ENCODE data around the gene KAT8.

Gene KAT8

GRCh38 chr16:31145398-31145990, 28.0 kb downstream of the KAT8 start:
- CTCF ChIA-PET: no interaction called here
- TF ChIP-seq FOXA1 (IDR thresholded peaks at IDR 0.05): no peak
- POLR2A ChIA-PET: interaction anchor here (3.5 kb wide), 1 partner anchor 28 kb away, joined by 15 read pairs; the partner anchor contains the start of gene KAT8
- no peak for DNase-seq (ENCODE audit: extremely low spot score)

- DNase-seq (ENCODE audit: extremely low spot score): no peak
- ChIA-PET CTCF (no interaction called here), POLR2A (no interaction called here)
- no peak for TF ChIP-seq L3MBTL2 (conservative IDR thresholded peaks at IDR 0.05)
- TF ChIP-seq FOXA1 (IDR thresholded peaks at IDR 0.05): no peak
- TF ChIP-seq SP1 (IDR thresholded peaks at IDR 0.05): no peak
- TF ChIP-seq BHLHE40 (IDR thresholded peaks at IDR 0.05; ENCODE audit: borderline replicate concordance): no peak
- no peak for TF ChIP-seq LEF1 (IDR thresholded peaks at IDR 0.05; ENCODE audit: borderline replicate concordance)
- TF ChIP-seq ELF4 (IDR thresholded peaks at IDR 0.05): no peak
- no peak for TF ChIP-seq FOXM1 (IDR thresholded peaks at IDR 0.05; ENCODE audit: borderline replicate concordance)
- TF ChIP-seq NFRKB (IDR thresholded peaks at IDR 0.05): no peak
- TF ChIP-seq ZNF384 (IDR thresholded peaks at IDR 0.05): no peak
- no peak for TF ChIP-seq FOXK2 (IDR thresholded peaks at IDR 0.05)
- TF ChIP-seq CTBP1 (IDR thresholded peaks at IDR 0.05; ENCODE audit: borderline replicate concordance): no peak
- TF ChIP-seq ARNT (IDR thresholded peaks at IDR 0.05): no peak
- no peak for TF ChIP-seq HDGF (IDR thresholded peaks at IDR 0.05; ENCODE audit: borderline replicate concordance)
Measured at GRCh38 chr16:31147574-31147973, 30.1 kb downstream of the KAT8 start.

GRCh38 chr16:31148281-31148728, 30.8 kb downstream of the KAT8 start:
- ChIA-PET POLR2A (no interaction called here), CTCF (no interaction called here)
- no peak for TF ChIP-seq ARNT (IDR thresholded peaks at IDR 0.05)
- TF ChIP-seq CTBP1 (IDR thresholded peaks at IDR 0.05; ENCODE audit: borderline replicate concordance): no peak
- no peak for TF ChIP-seq ELF4 (IDR thresholded peaks at IDR 0.05)
- TF ChIP-seq HDGF (IDR thresholded peaks at IDR 0.05; ENCODE audit: borderline replicate concordance): no peak
- TF ChIP-seq LEF1 (IDR thresholded peaks at IDR 0.05; ENCODE audit: borderline replicate concordance): no peak
- no peak for TF ChIP-seq L3MBTL2 (conservative IDR thresholded peaks at IDR 0.05)
- TF ChIP-seq SP1 (IDR thresholded peaks at IDR 0.05): no peak
- no peak for TF ChIP-seq TARDBP (IDR thresholded peaks at IDR 0.05)
- TF ChIP-seq FOXK2 (IDR thresholded peaks at IDR 0.05): no peak
- TF ChIP-seq, protein P1, sequence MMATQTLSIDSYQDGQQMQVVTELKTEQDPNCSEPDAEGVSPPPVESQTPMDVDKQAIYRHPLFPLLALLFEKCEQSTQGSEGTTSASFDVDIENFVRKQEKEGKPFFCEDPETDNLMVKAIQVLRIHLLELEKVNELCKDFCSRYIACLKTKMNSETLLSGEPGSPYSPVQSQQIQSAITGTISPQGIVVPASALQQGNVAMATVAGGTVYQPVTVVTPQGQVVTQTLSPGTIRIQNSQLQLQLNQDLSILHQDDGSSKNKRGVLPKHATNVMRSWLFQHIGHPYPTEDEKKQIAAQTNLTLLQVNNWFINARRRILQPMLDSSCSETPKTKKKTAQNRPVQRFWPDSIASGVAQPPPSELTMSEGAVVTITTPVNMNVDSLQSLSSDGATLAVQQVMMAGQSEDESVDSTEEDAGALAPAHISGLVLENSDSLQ (IDR thresholded peaks at IDR 0.05): no peak
- TF ChIP-seq BHLHE40 (IDR thresholded peaks at IDR 0.05; ENCODE audit: borderline replicate concordance): no peak
- no peak for DNase-seq (ENCODE audit: extremely low spot score)

- DNase-seq (ENCODE audit: extremely low spot score): no peak
- no peak for TF ChIP-seq FOXM1 (IDR thresholded peaks at IDR 0.05; ENCODE audit: borderline replicate concordance)
- TF ChIP-seq SP1 (IDR thresholded peaks at IDR 0.05): no peak
- TF ChIP-seq ZNF384 (IDR thresholded peaks at IDR 0.05): no peak
- TF ChIP-seq BHLHE40 (IDR thresholded peaks at IDR 0.05; ENCODE audit: borderline replicate concordance): no peak
- no peak for TF ChIP-seq SUZ12 (IDR thresholded peaks at IDR 0.05)
- TF ChIP-seq LEF1 (IDR thresholded peaks at IDR 0.05; ENCODE audit: borderline replicate concordance): no peak
- TF ChIP-seq, protein P1 (IDR thresholded peaks at IDR 0.05): no peak
- TF ChIP-seq NFRKB (IDR thresholded peaks at IDR 0.05): no peak
- no peak for TF ChIP-seq CTBP1 (IDR thresholded peaks at IDR 0.05; ENCODE audit: borderline replicate concordance)
- no peak for TF ChIP-seq FOXA1 (IDR thresholded peaks at IDR 0.05)
- TF ChIP-seq L3MBTL2 (conservative IDR thresholded peaks at IDR 0.05): no peak
- no peak for TF ChIP-seq HDGF (IDR thresholded peaks at IDR 0.05; ENCODE audit: borderline replicate concordance)
- no peak for TF ChIP-seq TARDBP (IDR thresholded peaks at IDR 0.05)
- no peak for TF ChIP-seq ELF4 (IDR thresholded peaks at IDR 0.05)
- TF ChIP-seq ARNT (IDR thresholded peaks at IDR 0.05): no peak
- TF ChIP-seq FOXK2 (IDR thresholded peaks at IDR 0.05): no peak
- ChIA-PET CTCF (no interaction called here), POLR2A (interaction anchor here (1.4 kb wide), 1 partner anchor 31 kb away, joined by 3 read pairs; the partner anchor contains the start of gene KAT8)
Measured at GRCh38 chr16:31148896-31149295, 31.4 kb downstream of the KAT8 start.

GRCh38 chr16:31149332-31149731, 31.9 kb downstream of the KAT8 start:
- ChIA-PET CTCF (no interaction called here), POLR2A (interaction anchor here (1.4 kb wide), 1 partner anchor 32 kb away, joined by 3 read pairs; the partner anchor contains the start of gene KAT8)
- no peak for TF ChIP-seq NFRKB (IDR thresholded peaks at IDR 0.05)
- TF ChIP-seq, protein P1 (IDR thresholded peaks at IDR 0.05): no peak
- no peak for TF ChIP-seq SUZ12 (IDR thresholded peaks at IDR 0.05)
- TF ChIP-seq BHLHE40 (IDR thresholded peaks at IDR 0.05; ENCODE audit: borderline replicate concordance): no peak
- TF ChIP-seq FOXA1 (IDR thresholded peaks at IDR 0.05): no peak
- no peak for TF ChIP-seq ELF4 (IDR thresholded peaks at IDR 0.05)
- no peak for TF ChIP-seq HDGF (IDR thresholded peaks at IDR 0.05; ENCODE audit: borderline replicate concordance)
- no peak for TF ChIP-seq TARDBP (IDR thresholded peaks at IDR 0.05)
- TF ChIP-seq CTBP1 (IDR thresholded peaks at IDR 0.05; ENCODE audit: borderline replicate concordance): no peak
- no peak for TF ChIP-seq L3MBTL2 (conservative IDR thresholded peaks at IDR 0.05)
- no peak for TF ChIP-seq LEF1 (IDR thresholded peaks at IDR 0.05; ENCODE audit: borderline replicate concordance)
- no peak for DNase-seq (ENCODE audit: extremely low spot score)

Data from HEK293T (cell line).